ENCODE data around the gene CABP4. TPM values are rescaled to one million over a fixed set of nuclear protein-coding genes. Genes with fewer than 3 reads are reported as not detected.

CABP4 gene
- total RNA-seq, 1 experiment from 2014 or later, result not detected

- Histone ChIP-seq H3K4me1 (0 out of 2 replicates have a peak, but pooled peaks cover 5% of the 10 kb centered on the region), H3K36me3 (ENCODE audit: control insufficient read depth, insufficient read depth, low read length) (peaks cover 10% of the 10 kb centered on the region; the same call in 1 of the 2 replicates), H3K4me3 (ENCODE audit: low read depth, low read length) (no peak overlapping the region), H3K27me3 (replicated peaks; ENCODE audit: control insufficient read depth, insufficient read depth, low read length) (no peaks in the 10 kb centered on the region), H3K9me3 (no peaks in the 10 kb centered on the region)
- POLR2A ChIA-PET, result interaction anchor here (1.2 kb wide), 1 partner anchor 73 kb away, joined by 6 read pairs; no protein-coding TSS in a partner anchor
- no peak for TF ChIP-seq CTCF (IDR thresholded peaks at IDR 0.05; ENCODE audit: insufficient read depth in 1 of 2, low read depth in 1 of 2, low read length in 1 of 2, severe bottlenecking in 1 of 2, unreplicated experiment in 1 of 2)
- intact Hi-C loops (cut with micrococcal nuclease; ENCODE audit: unreplicated experiment), result no loop called here
- H3K9me3 Mint-ChIP-seq (ENCODE audit: unreplicated experiment), result no peaks in the 10 kb centered on the region
- H3K27me3 Mint-ChIP-seq (ENCODE audit: insufficient read depth, unreplicated experiment), result no peaks in the 10 kb centered on the region
- no TSS peak for BruUV-seq (replicated peaks)
- DNase-seq, result no peak
- CTCF ChIA-PET, result no interaction called here
- H3K27ac Mint-ChIP-seq (ENCODE audit: unreplicated experiment), result no peak overlapping the region
- H3K36me3 Mint-ChIP-seq (ENCODE audit: insufficient read depth, unreplicated experiment), result peaks cover 86% of the 10 kb centered on the region
- no peak overlapping the region for H3K4me3 Mint-ChIP-seq (ENCODE audit: unreplicated experiment)
- peaks cover 6% of the 10 kb centered on the region for H3K4me1 Mint-ChIP-seq (ENCODE audit: low read depth, unreplicated experiment)
These were observed 38.6 kb downstream of the CABP4 start for GRCh38 chr11:67493548-67494370.

GRCh38 chr11:67494371-67495233 is 39.4 kb downstream of the CABP4 start:
- no peaks in the 10 kb centered on the region for H3K27me3 Mint-ChIP-seq (ENCODE audit: insufficient read depth, unreplicated experiment)
- ChIA-PET CTCF (interaction anchor here (0.7 kb wide), 1 partner anchor 817 kb away, joined by 4 read pairs; no protein-coding TSS in a partner anchor), POLR2A (no interaction called here)
- H3K4me1 ChIP-seq, result 0 out of 2 replicates have a peak, but pooled peaks cover 5% of the 10 kb centered on the region
- peaks cover 87% of the 10 kb centered on the region for H3K36me3 Mint-ChIP-seq (ENCODE audit: insufficient read depth, unreplicated experiment)
- TF ChIP-seq CTCF (IDR thresholded peaks at IDR 0.05; ENCODE audit: insufficient read depth in 1 of 2, low read depth in 1 of 2, low read length in 1 of 2, severe bottlenecking in 1 of 2, unreplicated experiment in 1 of 2), result no peak
- peaks cover 8% of the 10 kb centered on the region; the same call in 1 of the 2 replicates for H3K36me3 ChIP-seq (ENCODE audit: control insufficient read depth, insufficient read depth, low read length)
- H3K27me3 ChIP-seq (replicated peaks; ENCODE audit: control insufficient read depth, insufficient read depth, low read length), result no peaks in the 10 kb centered on the region
- no peak overlapping the region for H3K4me3 ChIP-seq (ENCODE audit: low read depth, low read length)
- no peaks in the 10 kb centered on the region for H3K9me3 ChIP-seq
- intact Hi-C loops (cut with micrococcal nuclease; ENCODE audit: unreplicated experiment), result no loop called here
- no peak overlapping the region for H3K27ac Mint-ChIP-seq (ENCODE audit: unreplicated experiment)
- no peak overlapping the region for H3K4me3 Mint-ChIP-seq (ENCODE audit: unreplicated experiment)
- no TSS peak for BruUV-seq (replicated peaks)
- peak in 1 of 2 experiments; percentile 46 for DNase-seq
- H3K9me3 Mint-ChIP-seq (ENCODE audit: unreplicated experiment), result no peaks in the 10 kb centered on the region
- peaks cover 3% of the 10 kb centered on the region for H3K4me1 Mint-ChIP-seq (ENCODE audit: low read depth, unreplicated experiment)
